ENCODE measurements around the gene HPD. TPM values are rescaled to one million over a fixed set of nuclear protein-coding genes. Genes with fewer than 3 reads are reported as not detected.

Gene HPD
- total RNA-seq, 1 experiment from 2014 or later, result not detected

DNA sequence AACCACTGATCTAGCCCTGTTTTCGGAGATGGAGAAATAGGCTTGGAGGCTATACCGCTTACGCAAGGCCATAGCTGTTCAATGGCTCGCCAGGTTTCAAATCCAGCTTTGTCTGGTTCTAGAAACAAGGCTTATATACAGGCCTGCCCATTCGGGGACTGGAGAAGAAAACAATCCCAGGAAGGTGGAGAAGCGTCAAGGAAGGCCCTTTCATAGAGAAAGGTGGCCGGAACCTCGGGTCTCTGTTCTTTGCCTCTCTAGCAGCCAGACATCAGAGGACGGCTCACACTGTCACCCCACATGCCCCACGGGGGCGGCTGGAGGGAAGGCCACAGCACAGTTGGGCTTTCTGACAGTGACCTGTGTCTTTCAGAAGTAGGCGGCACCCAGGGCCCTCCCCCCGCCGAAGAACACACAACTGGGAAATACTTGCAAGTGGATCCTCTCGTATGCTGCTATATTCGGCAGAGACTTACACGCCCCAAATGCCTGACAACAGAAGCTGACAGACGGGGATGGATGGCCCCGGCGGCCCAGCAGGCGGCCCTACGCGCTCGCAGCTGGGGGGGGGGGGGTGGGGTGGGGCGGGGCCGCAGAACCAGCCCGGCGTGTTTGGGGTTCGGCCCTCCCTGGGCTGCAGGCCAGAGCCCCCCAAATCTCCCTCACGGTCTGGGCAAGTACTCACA is 59.4 kb downstream of the HPD start:
- no peaks in the 10 kb centered on the region for H3K79me2 ChIP-seq (ENCODE audit: low read length)
- H3K9me3 ChIP-seq (ENCODE audit: low read length), result no peaks in the 10 kb centered on the region
- H3K9me2 ChIP-seq (replicated peaks; ENCODE audit: insufficient read depth, low read length), result no peaks in the 10 kb centered on the region
- H3K27ac ChIP-seq (ENCODE audit: low read length), result no peak overlapping the region
- no peaks in the 10 kb centered on the region for H3K36me3 ChIP-seq (ENCODE audit: insufficient read depth, low read length)
- peak overlapping the region; percentile 82 for H3K9ac ChIP-seq (ENCODE audit: low read length)
- peaks cover 4% of the 10 kb centered on the region; the same call in 1 of the 2 replicates for H4K20me1 ChIP-seq (ENCODE audit: insufficient read depth, low read depth, low read length)
- no peaks in the 10 kb centered on the region for H3K27me3 ChIP-seq (ENCODE audit: low read length)
- DNase-seq, result peak; percentile 78
- H3K4me3 ChIP-seq (ENCODE audit: low read length), result peak overlapping the region; percentile 69; the same call in 1 of the 2 replicates
- peaks cover 56% of the 10 kb centered on the region for H3K4me1 ChIP-seq (ENCODE audit: low read length)
- peak overlapping the region; percentile 90 for H3K4me2 ChIP-seq (ENCODE audit: low read depth, low read length, poor library complexity, severe bottlenecking)
- no peak overlapping the region for H2AFZ ChIP-seq (ENCODE audit: low read length)

DNA sequence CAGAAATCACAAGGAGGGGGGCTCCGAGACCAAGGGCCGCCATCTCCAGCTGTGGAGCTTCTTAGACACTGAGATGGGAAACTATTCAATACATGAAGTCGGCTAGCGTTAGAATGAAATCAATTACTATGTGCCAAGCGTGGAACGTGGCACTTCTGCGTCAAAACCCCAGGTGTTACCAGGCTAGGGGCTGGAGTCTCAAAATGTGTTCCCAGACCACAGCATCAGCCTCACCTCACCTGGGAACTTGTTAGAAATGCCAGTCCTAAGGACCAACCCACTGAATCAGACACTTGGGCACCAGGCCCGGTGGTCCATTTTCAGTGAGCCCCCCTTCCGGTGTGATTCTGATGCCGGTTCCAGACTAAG is 59.9 kb downstream of the HPD start:
- no peak overlapping the region for H3K9ac ChIP-seq (ENCODE audit: low read length)

DNA sequence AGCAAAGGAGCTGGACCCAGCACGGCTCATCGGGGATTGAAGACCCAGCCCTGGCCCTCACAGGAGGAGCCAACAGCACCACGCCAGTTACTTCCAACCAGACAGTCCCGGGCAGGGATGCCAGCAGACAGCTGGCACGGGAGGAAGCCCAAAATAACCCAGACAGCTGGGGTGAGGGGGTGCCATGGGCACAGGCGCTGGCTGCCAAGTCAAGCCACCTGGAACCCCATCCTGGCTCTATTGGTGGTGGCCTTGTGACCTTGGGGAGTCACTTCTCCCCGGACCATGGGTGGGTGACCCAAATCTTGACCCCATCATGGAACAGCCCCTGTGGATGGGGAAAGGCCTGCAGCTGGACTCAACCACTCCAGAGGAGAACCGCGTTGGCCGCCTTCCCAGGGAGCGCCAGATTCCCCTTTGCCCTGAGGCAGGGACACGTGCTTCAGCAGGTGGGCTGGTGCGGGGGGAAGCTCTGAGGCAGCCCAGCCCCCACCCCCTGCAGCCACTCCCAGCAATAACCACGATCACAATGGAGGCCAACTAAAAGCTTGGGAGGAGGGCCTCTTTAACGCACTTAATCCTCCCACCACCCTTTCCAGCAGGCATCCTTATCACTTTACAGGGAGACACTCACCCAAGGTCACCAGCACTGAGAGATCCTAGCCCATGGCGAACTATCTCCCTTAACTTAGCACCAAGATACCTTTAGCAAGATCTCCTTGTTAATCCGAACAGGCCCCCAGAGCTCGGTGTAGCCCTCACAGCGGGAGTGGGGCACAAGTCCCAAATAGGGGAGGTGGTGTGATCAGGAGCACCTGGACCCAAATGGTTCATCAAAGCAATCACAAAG is 60.5 kb downstream of the HPD start:
- H3K9ac ChIP-seq (ENCODE audit: low read length), result no peak overlapping the region
- H3K79me2 ChIP-seq (ENCODE audit: low read length), result no peaks in the 10 kb centered on the region
- H3K4me1 ChIP-seq (ENCODE audit: low read length), result peaks cover 60% of the 10 kb centered on the region
- no peaks in the 10 kb centered on the region for H3K27me3 ChIP-seq (ENCODE audit: low read length)
- no peaks in the 10 kb centered on the region for H3K9me3 ChIP-seq (ENCODE audit: low read length)
- H3K36me3 ChIP-seq (ENCODE audit: insufficient read depth, low read length), result no peaks in the 10 kb centered on the region
- peak; percentile 38 for DNase-seq
- no peak overlapping the region for H3K4me3 ChIP-seq (ENCODE audit: low read length)
- H4K20me1 ChIP-seq (ENCODE audit: insufficient read depth, low read depth, low read length), result peaks cover 4% of the 10 kb centered on the region; the same call in 1 of the 2 replicates
- no peak overlapping the region for H2AFZ ChIP-seq (ENCODE audit: low read length)
- no peaks in the 10 kb centered on the region for H3K9me2 ChIP-seq (replicated peaks; ENCODE audit: insufficient read depth, low read length)
- H3K4me2 ChIP-seq (ENCODE audit: low read depth, low read length, poor library complexity, severe bottlenecking), result no peak overlapping the region
- H3K27ac ChIP-seq (ENCODE audit: low read length), result no peak overlapping the region

More for the DNA sequence above, 59.9 kb downstream of the HPD start:
- no peaks in the 10 kb centered on the region for H3K79me2 ChIP-seq (ENCODE audit: low read length)
- H3K9me2 ChIP-seq (replicated peaks; ENCODE audit: insufficient read depth, low read length), result no peaks in the 10 kb centered on the region
- peaks cover 60% of the 10 kb centered on the region for H3K4me1 ChIP-seq (ENCODE audit: low read length)
- no peaks in the 10 kb centered on the region for H3K36me3 ChIP-seq (ENCODE audit: insufficient read depth, low read length)
- H3K27me3 ChIP-seq (ENCODE audit: low read length), result no peaks in the 10 kb centered on the region
- no peak for DNase-seq
- H3K9me3 ChIP-seq (ENCODE audit: low read length), result no peaks in the 10 kb centered on the region
- no peak overlapping the region for H3K27ac ChIP-seq (ENCODE audit: low read length)
- H3K4me2 ChIP-seq (ENCODE audit: low read depth, low read length, poor library complexity, severe bottlenecking), result no peak overlapping the region
- H3K4me3 ChIP-seq (ENCODE audit: low read length), result no peak overlapping the region
- peaks cover 4% of the 10 kb centered on the region; the same call in 1 of the 2 replicates for H4K20me1 ChIP-seq (ENCODE audit: insufficient read depth, low read depth, low read length)
- no peak overlapping the region for H2AFZ ChIP-seq (ENCODE audit: low read length)

DNA sequence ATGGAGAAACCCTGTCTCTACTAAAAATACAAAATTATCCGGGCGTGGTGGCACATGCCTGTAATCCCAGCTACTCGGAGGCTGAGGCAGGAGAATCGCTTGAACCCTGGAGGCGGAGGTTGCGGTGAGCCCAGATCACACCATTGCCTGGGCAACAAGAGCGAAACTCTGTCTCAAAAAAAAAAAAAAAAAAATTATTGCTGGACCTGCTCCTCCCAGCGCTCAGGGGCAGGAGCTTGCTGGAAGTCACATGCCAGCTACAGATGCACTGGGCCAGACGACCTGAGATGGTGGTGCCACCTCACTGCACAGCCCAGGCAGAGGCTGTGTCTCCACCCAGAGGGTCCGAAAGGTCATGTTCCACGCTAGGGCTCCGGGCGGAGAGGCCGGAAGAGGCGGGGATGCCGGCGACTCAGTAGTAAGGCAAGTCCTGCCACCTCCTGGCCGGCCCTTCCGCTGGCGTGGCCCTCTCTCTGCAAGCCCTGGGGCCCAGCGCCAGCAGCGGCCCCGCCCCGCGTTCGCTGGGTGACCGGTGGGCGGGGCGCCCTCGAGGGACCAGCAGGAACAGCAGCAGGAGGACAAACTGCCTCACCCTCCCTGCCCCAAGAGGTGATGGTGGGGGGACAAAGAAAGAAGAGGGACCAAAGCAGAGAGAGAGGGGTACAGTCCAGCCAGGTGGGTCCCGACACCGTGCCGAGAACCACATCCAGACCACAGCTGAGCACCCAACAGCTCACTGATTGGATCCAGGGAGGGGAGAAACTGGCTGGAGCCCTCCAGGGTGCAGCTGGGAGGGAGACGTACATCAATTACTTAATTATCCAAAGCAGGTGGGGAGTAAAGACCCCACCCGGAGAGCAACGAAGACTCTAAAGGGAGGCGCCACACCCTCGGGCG is 61.6 kb downstream of the HPD start:
- no peak overlapping the region for H3K4me2 ChIP-seq (ENCODE audit: low read depth, low read length, poor library complexity, severe bottlenecking)
- H3K79me2 ChIP-seq (ENCODE audit: low read length), result no peaks in the 10 kb centered on the region

DNA sequence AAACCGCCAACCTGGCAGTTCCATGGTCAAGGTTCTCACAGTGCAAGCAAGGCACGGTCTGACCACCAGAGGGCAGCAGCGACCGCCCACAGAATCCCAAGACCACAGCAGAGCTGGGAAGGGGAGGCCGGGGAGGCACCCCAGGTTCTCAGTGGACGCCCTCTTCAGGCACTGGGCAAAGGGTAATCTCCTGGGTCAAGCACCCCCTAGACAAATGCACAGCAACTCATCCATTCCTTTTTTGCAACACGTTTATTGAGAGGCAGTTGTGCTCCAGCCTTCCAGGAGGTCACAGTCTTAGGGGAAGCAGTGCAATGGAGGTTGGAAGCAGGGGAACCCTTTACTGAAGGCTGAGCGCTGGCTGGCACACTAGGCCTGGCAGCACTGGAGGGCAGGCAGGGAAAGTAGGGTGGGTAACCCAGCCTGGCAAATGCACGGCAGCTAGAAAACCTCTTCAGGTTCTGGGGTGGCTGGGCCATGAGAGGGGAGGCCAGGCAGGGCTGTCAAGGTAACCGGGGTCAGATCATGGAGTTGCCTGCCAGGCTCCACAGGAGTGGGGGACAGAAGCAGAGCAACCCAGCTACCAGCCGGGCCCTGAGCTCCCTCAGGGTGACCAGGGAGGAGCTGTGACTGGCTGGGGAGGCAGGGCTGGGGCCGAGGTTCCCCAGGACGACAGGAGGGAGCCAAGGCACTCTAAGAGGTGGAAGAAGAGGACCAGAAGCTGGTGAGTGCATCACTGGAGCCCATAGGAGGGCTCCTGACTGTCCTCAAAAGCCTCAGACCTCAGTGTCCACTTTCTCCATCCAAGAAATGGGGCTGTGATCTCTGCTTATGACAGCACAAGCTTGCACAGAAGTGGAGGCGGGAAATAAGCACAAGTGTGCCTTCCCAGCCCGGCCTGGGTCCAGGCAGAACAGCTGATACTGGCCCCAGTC is 63.4 kb downstream of the HPD start:
- peak overlapping the region; percentile 60 for H3K4me2 ChIP-seq (ENCODE audit: low read depth, low read length, poor library complexity, severe bottlenecking)
- peak; percentile 90 for DNase-seq
- H3K36me3 ChIP-seq (ENCODE audit: insufficient read depth, low read length), result no peaks in the 10 kb centered on the region
- no peaks in the 10 kb centered on the region for H3K27me3 ChIP-seq (ENCODE audit: low read length)
- no peak overlapping the region for H2AFZ ChIP-seq (ENCODE audit: low read length)
- peak overlapping the region; percentile 55; the same call in 1 of the 2 replicates for H3K4me3 ChIP-seq (ENCODE audit: low read length)
- H3K9ac ChIP-seq (ENCODE audit: low read length), result peak overlapping the region; percentile 56
- no peaks in the 10 kb centered on the region for H3K9me2 ChIP-seq (replicated peaks; ENCODE audit: insufficient read depth, low read length)
- H3K9me3 ChIP-seq (ENCODE audit: low read length), result no peaks in the 10 kb centered on the region
- no peak overlapping the region for H3K27ac ChIP-seq (ENCODE audit: low read length)
- H4K20me1 ChIP-seq (ENCODE audit: insufficient read depth, low read depth, low read length), result peaks cover 4% of the 10 kb centered on the region; the same call in 1 of the 2 replicates
- H3K4me1 ChIP-seq (ENCODE audit: low read length), result peaks cover 45% of the 10 kb centered on the region
- H3K79me2 ChIP-seq (ENCODE audit: low read length), result no peaks in the 10 kb centered on the region

More for the DNA sequence above, 61.6 kb downstream of the HPD start:
- no peaks in the 10 kb centered on the region for H3K9me2 ChIP-seq (replicated peaks; ENCODE audit: insufficient read depth, low read length)
- H3K27ac ChIP-seq (ENCODE audit: low read length), result no peak overlapping the region
- no peak overlapping the region for H3K4me3 ChIP-seq (ENCODE audit: low read length)
- peaks cover 4% of the 10 kb centered on the region; the same call in 1 of the 2 replicates for H4K20me1 ChIP-seq (ENCODE audit: insufficient read depth, low read depth, low read length)
- H3K4me1 ChIP-seq (ENCODE audit: low read length), result peaks cover 58% of the 10 kb centered on the region
- no peak overlapping the region for H2AFZ ChIP-seq (ENCODE audit: low read length)
- no peak overlapping the region for H3K9ac ChIP-seq (ENCODE audit: low read length)
- no peaks in the 10 kb centered on the region for H3K27me3 ChIP-seq (ENCODE audit: low read length)
- no peak for DNase-seq
- no peaks in the 10 kb centered on the region for H3K36me3 ChIP-seq (ENCODE audit: insufficient read depth, low read length)
- no peaks in the 10 kb centered on the region for H3K9me3 ChIP-seq (ENCODE audit: low read length)

DNA sequence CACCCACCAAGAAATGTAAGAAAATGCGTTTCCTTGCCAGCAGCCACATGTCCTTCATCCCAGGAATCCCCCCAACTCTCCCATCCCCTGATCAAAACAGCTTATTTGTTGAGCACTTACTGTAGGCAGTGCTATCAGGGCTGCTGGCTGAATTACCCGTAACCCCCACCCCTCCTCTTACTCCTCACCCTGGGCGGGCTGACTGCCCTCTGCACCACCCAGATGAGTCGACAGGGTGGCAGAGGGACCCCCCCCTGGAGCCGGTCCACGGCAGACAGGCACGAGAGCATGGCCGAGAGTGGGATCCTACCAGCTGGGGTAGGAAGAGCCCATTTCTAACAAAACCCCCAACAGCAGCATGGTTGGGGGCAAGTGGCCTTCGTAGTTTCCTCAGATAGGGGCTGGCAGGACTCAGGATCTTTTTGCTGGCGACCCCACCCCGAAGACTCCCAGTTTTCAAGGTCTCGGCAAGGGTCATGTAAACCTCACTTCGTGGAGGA is 64.1 kb downstream of the HPD start:
- no peak for DNase-seq
- Histone ChIP-seq H3K4me1 (ENCODE audit: low read length) (peaks cover 45% of the 10 kb centered on the region), H3K36me3 (ENCODE audit: insufficient read depth, low read length) (no peaks in the 10 kb centered on the region), H3K9me3 (ENCODE audit: low read length) (no peaks in the 10 kb centered on the region), H4K20me1 (ENCODE audit: insufficient read depth, low read depth, low read length) (peaks cover 4% of the 10 kb centered on the region; the same call in 1 of the 2 replicates), H3K4me2 (ENCODE audit: low read depth, low read length, poor library complexity, severe bottlenecking) (peak overlapping the region; percentile 60), H3K9me2 (replicated peaks; ENCODE audit: insufficient read depth, low read length) (no peaks in the 10 kb centered on the region), H3K9ac (ENCODE audit: low read length) (peak overlapping the region; percentile 56), H3K4me3 (ENCODE audit: low read length) (peak overlapping the region; percentile 55), H2AFZ (ENCODE audit: low read length) (peak overlapping the region; percentile 21; the same call in 1 of the 2 replicates), H3K27me3 (ENCODE audit: low read length) (no peaks in the 10 kb centered on the region), H3K27ac (ENCODE audit: low read length) (no peak overlapping the region), H3K79me2 (ENCODE audit: low read length) (no peaks in the 10 kb centered on the region)
